Gastroesophageal sphincter (tissue), 4 donors: ENCODE data around the gene TEN1. TPM values are rescaled to one million over a fixed set of nuclear protein-coding genes. Genes with fewer than 3 reads are reported as not detected.
"Not testable (repeated sequence)": the region's sequence is repeated elsewhere in the genome, so short reads cannot be mapped to it uniquely, and the experiment has no call there.

ENCODE experiments used
- ATAC-seq: fragments of 150-250 bp; one replicate; pipeline ENCODE4 v1.9.1; 2016; ENCODE audit warnings: mild to moderate bottlenecking, moderate library complexity
- H3K27ac ChIP-seq, 4 donors: fragments of 200-600 bp; sonication (generic) in 3 of 4; 1 replicate in 3 of 4; 2 replicates in 1 of 4; pipeline ENCODE4 v1.5.1; 2016 to 2019
- H3K27me3 ChIP-seq: fragments of 200-600 bp; sonication (generic); one replicate; pipeline ENCODE4 v1.5.1; 2019
- H3K36me3 ChIP-seq, 2 donors: fragments of 200-600 bp; sonication (generic); one replicate each; pipeline ENCODE4 v1.5.1; 2019; ENCODE audit warnings: control low read depth in 1 of 2
- H3K4me1 ChIP-seq, 3 donors: fragments of 200-600 bp; sonication (generic); 1 replicate in 2 of 3; 2 replicates in 1 of 3; pipeline ENCODE4 v1.5.1; 2016 to 2019; ENCODE audit warnings: control low read depth in 2 of 3
- H3K4me3 ChIP-seq, 2 donors: fragments of 200-600 bp; sonication (generic); one replicate each; pipeline ENCODE4 v1.5.1; 2019; ENCODE audit warnings: mild to moderate bottlenecking in 1 of 2, moderate library complexity in 1 of 2
- H3K9me3 ChIP-seq, 3 donors: fragments of 200-600 bp; sonication (generic); one replicate each; pipeline ENCODE4 v1.5.1; 2017 to 2019; ENCODE audit warnings: control low read depth in 2 of 3
- CTCF ChIP-seq, 4 experiments: fragments of 200-600 bp in 2 of 4; fragments of 450-650 bp in 2 of 4; sonication (generic) in 1 of 4; IDR thresholded peaks; one replicate each; pipeline ENCODE4 v1.5.1; 2017 to 2019; ENCODE audit warnings: antibody characterized with exemption in 4 of 4, mild to moderate bottlenecking in 2 of 4, moderate library complexity in 2 of 4
- EP300 ChIP-seq: sonication (generic); formaldehyde crosslinking; IDR thresholded peaks from one replicate; pipeline ENCODE4 v1.6.1; 2017; ENCODE audit warnings: antibody characterized with exemption, mild to moderate bottlenecking
- POLR2A ChIP-seq, 2 donors: fragments of 450-650 bp; IDR thresholded peaks; one replicate each; pipeline ENCODE4 v1.6.1; 2017; ENCODE audit warnings: antibody characterized with exemption in 2 of 2, mild to moderate bottlenecking in 2 of 2, moderate library complexity in 1 of 2
- POLR2AphosphoS5 ChIP-seq: sonication (generic); formaldehyde crosslinking; IDR thresholded peaks from one replicate; pipeline ENCODE4 v1.6.1; 2017; ENCODE audit warnings: antibody characterized with exemption
- WGBS, 2 donors: methylation state at CpG; one replicate each; pipeline ENCODE4 v1.1.5; 2018; ENCODE audit warnings: low coverage in 1 of 2; 5-methylcytosine and 5-hydroxymethylcytosine counted together
- total RNA-seq, 4 donors: library from RNA; depleted of rRNA; stranded (reverse); fragments of >200 nt; gene quantifications; one replicate each; pipeline ENCODE4 v1.1.0, GENCODE V29; 2016

The TEN1 gene
- total RNA-seq, 4 donors from 2014 or later: 6.7 to 12.8 (median 7.9) TPM

GRCh38 chr17:75965468-75965867 is 13.6 kb upstream of the TEN1 start:
- H3K9me3 ChIP-seq: no peaks in the 10 kb centered on the region
- TF ChIP-seq POLR2A (IDR thresholded peaks at IDR 0.05) (no peak), POLR2AphosphoS5 (no peak), EP300 (no peak), CTCF (IDR thresholded peaks at IDR 0.05) (no peak)
- no peaks in the 10 kb centered on the region for H3K4me1 ChIP-seq
- no peaks in the 10 kb centered on the region for H3K27me3 ChIP-seq
- no peak for ATAC-seq
- H3K4me3 ChIP-seq: no peak overlapping the region
- H3K36me3 ChIP-seq: peaks cover 0 to 10% of the 10 kb centered on the region in 2 donors
- no peak overlapping the region for H3K27ac ChIP-seq
- 87 to 100% methylated on average over 1 to 6 of the region's 6 CpGs for WGBS, 2 donors

- not testable (repeated sequence) for H3K27me3 ChIP-seq, H3K4me1 ChIP-seq, ATAC-seq, H3K9me3 ChIP-seq, H3K4me3 ChIP-seq, H3K27ac ChIP-seq
- 96 to 97% methylated on average over 4 to 7 of the region's 10 CpGs for WGBS, 2 donors
- peaks cover 0 to 41% of the 10 kb centered on the region in 2 donors for H3K36me3 ChIP-seq
Observed at GRCh38 chr17:75969044-75969443, 10.0 kb upstream of the TEN1 start.

GRCh38 chr17:75970011-75970523 is 9.0 kb upstream of the TEN1 start:
- TF ChIP-seq POLR2A (IDR thresholded peaks at IDR 0.05) (no peak), POLR2AphosphoS5 (no peak), CTCF (IDR thresholded peaks at IDR 0.05) (no peak), EP300 (no peak)
- ATAC-seq: no peak

GRCh38 chr17:75970626-75971025 is 8.4 kb upstream of the TEN1 start:
- H3K4me3 ChIP-seq: no peak overlapping the region
- 74 to 85% methylated on average over 7 of the region's 7 CpGs for WGBS, 2 donors
- TF ChIP-seq CTCF (IDR thresholded peaks at IDR 0.05) (no peak), POLR2A (IDR thresholded peaks at IDR 0.05) (no peak), EP300 (no peak), POLR2AphosphoS5 (no peak)
- no peaks in the 10 kb centered on the region for H3K9me3 ChIP-seq
- H3K27me3 ChIP-seq: no peaks in the 10 kb centered on the region
- H3K4me1 ChIP-seq: peaks cover 0 to 9% (median 0%) of the 10 kb centered on the region in 3 donors
- no peak for ATAC-seq
- H3K27ac ChIP-seq: no peak overlapping the region
- H3K36me3 ChIP-seq: peaks cover 0 to 46% of the 10 kb centered on the region in 2 donors

More at GRCh38 chr17:75970011-75970523, 9.0 kb upstream of the TEN1 start:
- Histone ChIP-seq H3K9me3 (no peaks in the 10 kb centered on the region), H3K27me3 (no peaks in the 10 kb centered on the region), H3K4me1 (peaks cover 0 to 3% (median 0%) of the 10 kb centered on the region in 3 donors), H3K4me3 (no peak overlapping the region), H3K27ac (no peak overlapping the region), H3K36me3 (peaks cover 0 to 46% of the 10 kb centered on the region in 2 donors)
- WGBS, 2 donors: 64 to 78% methylated on average over 2 to 4 of the region's 4 CpGs

GRCh38 chr17:75975187-75975586 is 3.9 kb upstream of the TEN1 start:
- Histone ChIP-seq H3K4me1 (peaks cover 0 to 42% (median 13%) of the 10 kb centered on the region in 3 donors), H3K36me3 (peaks cover 0 to 36% of the 10 kb centered on the region in 2 donors)
- H3K9me3 ChIP-seq, H3K27ac ChIP-seq, H3K4me3 ChIP-seq, H3K27me3 ChIP-seq, ATAC-seq: not testable (repeated sequence)
- WGBS, 2 donors: 91 to 96% methylated on average over 3 to 4 of the region's 6 CpGs

GRCh38 chr17:75975757-75976174 is 3.3 kb upstream of the TEN1 start:
- WGBS, 2 donors: 70 to 79% methylated on average over 5 of the region's 5 CpGs
- Histone ChIP-seq H3K9me3 (no peaks in the 10 kb centered on the region), H3K27ac (no peak overlapping the region), H3K4me1 (peaks cover 0 to 48% (median 14%) of the 10 kb centered on the region in 3 donors), H3K36me3 (peaks cover 0 to 34% of the 10 kb centered on the region in 2 donors), H3K27me3 (no peaks in the 10 kb centered on the region), H3K4me3 (no peak overlapping the region)
- no peak for ATAC-seq
- TF ChIP-seq POLR2A (IDR thresholded peaks at IDR 0.05) (no peak), EP300 (no peak), POLR2AphosphoS5 (no peak), CTCF (IDR thresholded peaks at IDR 0.05) (no peak)
